DOHH2 (cell line): ENCODE measurements around the gene PAQR9.

Source experiments
- EZH2phosphoT487 ChIP-seq: fragments of 200-600 bp; sonication (generic); IDR thresholded peaks from 2 replicates; pipeline ENCODE4 v1.6.1; 2017; ENCODE audit warnings: borderline replicate concordance, mild to moderate bottlenecking, antibody characterized with exemption, low read length, moderate library complexity, mixed read lengths
- TF ChIP-seq, protein P1 (sequence below): fragments of 200-600 bp; sonication (generic); IDR thresholded peaks from one replicate; pipeline ENCODE4 v1.5.1; 2014; ENCODE audit warnings: antibody characterized with exemption, mild to moderate bottlenecking, low read depth, low read length; ENCODE audit not compliant: poor library complexity, severe bottlenecking

DNA sequence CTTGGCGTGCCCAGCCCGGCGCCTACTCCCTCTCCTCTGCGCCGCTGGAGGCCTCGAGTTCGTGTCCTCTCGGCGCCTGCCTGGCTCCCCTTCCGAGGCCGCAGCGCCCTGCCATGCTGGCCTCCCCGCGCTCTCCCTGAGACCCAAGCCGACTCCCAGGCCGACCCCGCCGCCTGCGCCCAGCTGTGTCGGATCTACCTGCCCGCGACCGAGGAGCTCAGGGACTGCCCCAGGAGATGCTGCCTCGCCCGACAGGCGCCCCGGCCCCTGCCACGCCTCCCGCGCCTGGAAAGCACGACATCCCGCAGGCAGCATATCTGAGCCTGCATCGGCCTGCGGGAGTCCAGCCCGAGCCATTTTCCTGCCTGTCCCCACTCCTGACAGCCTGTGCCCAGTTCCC, 16.1 kb downstream of the PAQR9 start:
- TF ChIP-seq, protein P1, sequence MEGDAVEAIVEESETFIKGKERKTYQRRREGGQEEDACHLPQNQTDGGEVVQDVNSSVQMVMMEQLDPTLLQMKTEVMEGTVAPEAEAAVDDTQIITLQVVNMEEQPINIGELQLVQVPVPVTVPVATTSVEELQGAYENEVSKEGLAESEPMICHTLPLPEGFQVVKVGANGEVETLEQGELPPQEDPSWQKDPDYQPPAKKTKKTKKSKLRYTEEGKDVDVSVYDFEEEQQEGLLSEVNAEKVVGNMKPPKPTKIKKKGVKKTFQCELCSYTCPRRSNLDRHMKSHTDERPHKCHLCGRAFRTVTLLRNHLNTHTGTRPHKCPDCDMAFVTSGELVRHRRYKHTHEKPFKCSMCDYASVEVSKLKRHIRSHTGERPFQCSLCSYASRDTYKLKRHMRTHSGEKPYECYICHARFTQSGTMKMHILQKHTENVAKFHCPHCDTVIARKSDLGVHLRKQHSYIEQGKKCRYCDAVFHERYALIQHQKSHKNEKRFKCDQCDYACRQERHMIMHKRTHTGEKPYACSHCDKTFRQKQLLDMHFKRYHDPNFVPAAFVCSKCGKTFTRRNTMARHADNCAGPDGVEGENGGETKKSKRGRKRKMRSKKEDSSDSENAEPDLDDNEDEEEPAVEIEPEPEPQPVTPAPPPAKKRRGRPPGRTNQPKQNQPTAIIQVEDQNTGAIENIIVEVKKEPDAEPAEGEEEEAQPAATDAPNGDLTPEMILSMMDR = no peak
- TF ChIP-seq EZH2phosphoT487 = no peak
